ENCODE results near the gene CHST1.

CHST1 gene, protein sequence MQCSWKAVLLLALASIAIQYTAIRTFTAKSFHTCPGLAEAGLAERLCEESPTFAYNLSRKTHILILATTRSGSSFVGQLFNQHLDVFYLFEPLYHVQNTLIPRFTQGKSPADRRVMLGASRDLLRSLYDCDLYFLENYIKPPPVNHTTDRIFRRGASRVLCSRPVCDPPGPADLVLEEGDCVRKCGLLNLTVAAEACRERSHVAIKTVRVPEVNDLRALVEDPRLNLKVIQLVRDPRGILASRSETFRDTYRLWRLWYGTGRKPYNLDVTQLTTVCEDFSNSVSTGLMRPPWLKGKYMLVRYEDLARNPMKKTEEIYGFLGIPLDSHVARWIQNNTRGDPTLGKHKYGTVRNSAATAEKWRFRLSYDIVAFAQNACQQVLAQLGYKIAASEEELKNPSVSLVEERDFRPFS

DNA sequence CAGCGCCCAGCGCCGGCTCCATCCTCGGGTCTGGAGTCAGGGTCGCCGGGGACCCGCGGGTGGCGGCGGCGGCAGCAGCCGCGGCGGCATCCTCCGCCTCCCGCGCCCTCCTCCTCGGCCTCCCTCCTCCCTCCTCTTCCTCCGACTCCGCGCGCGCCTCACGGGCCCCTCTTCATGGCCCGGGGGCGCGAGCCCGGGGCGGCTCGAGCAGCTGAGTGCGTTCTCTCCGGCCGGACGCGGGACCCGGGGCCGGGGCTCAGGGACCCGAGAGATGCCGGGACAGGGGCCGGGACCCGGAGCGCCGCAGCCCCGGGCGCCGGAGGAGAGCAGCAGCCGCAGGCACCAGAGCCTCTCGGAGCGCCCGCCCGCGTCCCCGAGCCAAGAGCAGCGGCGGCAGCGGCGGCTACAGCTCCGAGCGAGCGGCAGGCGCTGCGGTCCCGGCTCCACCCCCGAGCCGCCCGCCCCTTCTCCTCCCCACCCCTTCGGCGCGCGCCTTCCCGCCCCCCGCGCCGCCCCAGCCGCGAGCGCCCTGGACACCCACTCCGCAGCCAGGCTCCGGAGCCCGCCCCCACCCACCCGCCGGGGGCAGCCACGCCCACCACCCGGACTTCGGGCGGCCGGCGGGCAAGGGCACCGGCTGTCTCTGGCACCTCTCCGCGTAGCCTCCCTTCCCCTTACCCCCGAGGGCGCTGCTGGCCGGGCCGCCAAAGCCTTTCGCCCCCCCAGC lies at the start of gene CHST1:
Gene CHST1, minus strand, starts transcription at position 417 of the 727 bp plus-strand sequence. CDS start 14,699 bp downstream, outside the sequence.
- DNase-seq (ENCODE audit: low spot score) = no peak

DNA sequence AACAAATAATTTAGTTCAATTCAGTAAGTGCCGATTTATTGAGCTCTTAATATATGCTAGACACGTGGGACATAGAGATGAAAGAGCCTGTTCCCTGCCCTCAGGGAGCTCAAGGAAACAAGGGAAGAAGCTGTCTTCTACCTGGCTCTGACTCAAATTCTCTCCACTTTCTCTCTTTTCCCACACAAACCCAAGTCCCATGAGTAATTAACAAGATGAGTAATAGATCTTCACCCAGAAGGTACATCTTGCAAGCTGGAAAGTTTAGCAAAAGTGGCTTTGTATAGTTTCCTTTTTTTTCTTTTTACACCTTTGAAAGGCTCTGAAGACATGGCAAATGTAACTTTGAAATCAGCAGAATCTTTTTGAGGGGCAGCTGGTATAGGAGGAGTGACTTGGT lies 48.2 kb upstream of the CHST1 start:
- no peak for DNase-seq (ENCODE audit: low spot score)

DNA sequence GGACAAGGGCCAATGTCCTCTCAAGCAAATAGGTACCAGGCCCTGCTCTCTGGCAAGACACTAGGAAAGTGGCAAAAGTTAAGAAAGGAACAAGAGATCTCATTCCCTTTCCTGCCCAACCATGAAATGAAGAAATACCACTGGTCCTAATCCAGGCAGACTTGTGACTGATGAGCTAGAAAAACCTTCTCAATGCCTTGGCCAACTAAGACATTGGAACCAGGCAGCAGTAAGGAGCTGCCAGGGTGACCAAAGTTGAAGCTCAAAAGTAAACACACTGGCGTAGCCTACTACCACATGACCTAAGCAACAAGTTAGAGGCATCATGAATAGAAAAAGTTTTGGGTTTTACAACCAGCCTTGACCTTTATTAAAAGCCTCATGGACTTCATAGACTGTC lies 45.1 kb upstream of the CHST1 start:
- no peak for DNase-seq (ENCODE audit: low spot score)

DNA sequence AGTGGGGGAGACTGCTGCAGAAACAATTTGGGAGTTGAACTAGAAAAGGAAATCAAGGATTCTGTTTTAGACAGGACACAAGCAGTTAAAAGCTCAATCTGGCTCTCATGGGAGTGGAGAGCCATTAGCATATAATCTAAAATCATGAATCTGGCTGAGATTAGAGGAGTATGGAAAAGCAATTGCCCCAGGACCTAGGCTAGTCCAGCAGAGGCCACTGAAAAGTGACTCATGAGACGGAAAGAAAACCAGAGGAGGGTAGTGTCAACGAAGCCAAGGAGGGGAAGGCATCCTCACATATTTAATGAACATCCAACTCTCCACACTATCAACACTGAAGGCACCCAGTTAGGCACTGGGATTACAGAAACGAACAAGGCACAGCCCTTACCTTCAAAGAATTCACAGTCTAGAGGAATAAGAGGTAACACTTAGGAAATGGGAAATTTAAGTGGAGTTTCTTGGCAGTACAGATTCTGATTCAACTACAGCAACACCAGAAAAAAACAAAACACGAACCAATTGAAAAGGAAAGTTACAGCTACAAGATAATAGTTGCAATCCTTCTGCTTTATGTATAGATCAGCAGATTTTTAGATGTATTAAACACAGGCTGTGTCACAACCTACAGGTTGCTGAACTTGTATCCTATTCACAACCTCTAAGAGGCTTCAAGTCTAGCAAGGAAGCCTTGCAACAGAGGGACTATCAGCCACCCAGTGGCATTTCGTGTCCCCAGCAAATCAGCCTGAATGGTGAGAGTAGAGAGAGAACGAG lies 43.7 kb upstream of the CHST1 start:
- DNase-seq (ENCODE audit: low spot score) = no peak

DNA sequence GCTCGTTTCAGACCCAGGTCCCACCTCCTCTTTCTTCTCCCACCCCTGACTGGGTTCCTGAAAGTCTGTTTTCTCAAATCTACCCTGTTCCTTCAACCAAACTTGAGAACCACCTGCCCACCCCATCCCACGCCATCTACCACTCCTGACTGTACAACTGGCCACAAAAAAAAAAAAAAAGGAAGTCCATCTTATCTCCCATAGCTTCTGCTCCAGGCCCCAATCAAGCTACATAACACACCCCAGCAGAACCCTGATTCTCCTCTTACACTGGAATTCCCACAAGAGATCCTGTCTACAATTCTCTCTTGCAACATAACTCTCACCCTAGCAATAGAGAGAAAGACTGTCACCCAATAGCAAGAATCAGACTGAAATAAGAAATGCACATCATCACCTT lies 39.2 kb upstream of the CHST1 start:
- DNase-seq (ENCODE audit: low spot score) = no peak

DNA sequence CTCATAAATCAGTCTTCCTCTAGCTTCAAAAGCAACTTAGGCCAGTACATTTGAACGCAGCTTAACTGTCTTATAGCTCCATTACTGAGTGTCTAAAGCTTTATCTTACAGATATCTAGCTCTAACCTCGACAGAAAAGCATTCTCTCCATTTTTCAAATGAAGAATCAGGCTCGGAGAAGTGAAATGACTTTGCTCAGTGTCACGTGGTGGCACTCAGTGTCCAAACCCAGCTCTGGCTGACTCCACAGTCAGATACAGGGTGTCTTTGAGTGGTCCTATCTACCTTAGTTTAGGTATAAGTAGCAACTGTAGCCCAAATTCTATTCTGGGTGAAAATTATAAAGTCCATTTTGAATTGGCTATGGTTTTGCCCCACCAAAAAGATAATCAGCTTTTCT lies 38.7 kb upstream of the CHST1 start:
- no peak for DNase-seq (ENCODE audit: low spot score)

DNA sequence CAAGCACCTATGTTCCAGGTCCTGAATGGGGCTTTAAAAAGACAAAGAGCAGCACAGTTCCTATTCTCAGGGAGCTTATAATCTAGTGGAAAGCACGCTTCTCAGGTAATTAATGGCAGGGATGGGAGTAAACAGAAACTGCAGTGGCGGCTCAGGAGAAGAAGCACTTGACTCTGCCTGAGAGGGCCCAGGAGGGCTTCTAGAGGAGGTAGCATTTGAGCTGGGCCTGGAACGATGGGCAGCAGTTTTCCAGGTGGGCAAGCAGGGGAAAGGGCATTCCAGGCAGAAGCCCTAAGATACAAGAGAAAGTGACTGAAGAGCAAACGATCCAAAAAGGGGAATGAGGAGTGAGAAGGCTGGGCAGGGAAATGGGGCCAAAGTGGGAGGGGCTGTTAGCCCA lies 37.1 kb upstream of the CHST1 start:
- no peak for DNase-seq (ENCODE audit: low spot score)

DNA sequence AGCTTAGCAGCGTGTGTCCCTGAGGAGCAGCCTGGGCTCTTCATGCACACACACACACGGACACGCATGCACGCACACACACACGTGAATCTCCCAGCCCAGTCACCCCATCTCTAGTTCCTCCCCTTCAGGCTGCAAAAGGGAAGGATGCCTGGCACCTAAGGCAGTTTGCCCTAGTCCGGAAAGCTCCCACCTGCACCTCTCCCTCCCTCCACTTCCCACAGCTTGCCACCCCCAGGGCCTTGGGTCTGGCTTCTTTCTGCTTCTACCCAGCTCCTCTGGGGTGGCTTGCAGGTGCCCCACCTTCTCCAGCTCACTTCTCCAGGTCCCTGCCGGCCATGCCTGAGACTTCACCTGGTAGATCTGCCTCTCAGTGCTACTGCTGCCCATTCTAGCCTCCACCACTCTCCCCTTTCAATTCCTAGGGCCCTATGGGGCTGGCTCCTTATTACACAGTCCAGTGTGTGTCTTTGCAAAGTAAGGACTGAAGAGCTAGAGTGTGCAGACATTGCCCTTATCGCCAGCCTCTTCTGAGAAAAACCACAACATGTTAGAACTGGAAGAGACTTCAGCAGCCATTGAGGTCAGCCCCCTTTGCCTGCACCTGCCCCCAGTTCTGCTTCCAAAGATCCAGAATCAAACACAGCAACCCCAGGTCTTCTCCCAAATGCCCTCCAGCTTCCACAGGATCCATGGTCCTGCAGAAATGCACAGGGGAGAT lies 33.5 kb upstream of the CHST1 start:
- no peak for DNase-seq (ENCODE audit: low spot score)

DNA sequence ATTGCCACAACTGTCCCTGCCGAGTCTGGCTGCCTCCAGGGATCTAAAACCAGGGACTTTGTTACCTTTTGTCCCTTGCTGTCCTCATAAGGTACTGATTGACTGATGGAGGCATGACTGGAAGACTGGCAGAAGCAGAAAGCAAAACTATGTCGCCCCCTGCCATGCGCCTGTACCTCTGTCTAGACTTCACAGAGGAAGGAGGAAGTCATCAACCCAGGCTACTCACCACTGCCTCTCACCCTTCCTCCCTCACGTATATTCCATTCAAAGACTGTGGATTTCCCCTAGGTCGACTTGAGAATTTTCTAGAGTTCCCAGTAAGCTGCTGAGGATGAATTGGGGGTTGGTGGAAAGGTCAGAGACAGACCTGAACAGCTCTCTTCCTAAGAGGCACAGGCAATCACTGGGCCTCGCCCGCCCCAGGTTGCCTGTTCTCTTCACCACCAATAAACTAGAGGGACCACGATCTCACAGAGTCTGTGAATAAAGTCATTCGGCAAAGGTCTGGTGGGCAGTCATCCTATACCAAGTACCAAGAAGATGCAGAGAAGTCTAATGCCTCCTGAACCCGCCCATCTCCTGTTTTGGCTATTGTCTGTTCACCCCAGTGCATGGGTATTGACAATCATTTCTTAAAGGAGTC lies 27.5 kb upstream of the CHST1 start:
- no peak for DNase-seq (ENCODE audit: low spot score)

DNA sequence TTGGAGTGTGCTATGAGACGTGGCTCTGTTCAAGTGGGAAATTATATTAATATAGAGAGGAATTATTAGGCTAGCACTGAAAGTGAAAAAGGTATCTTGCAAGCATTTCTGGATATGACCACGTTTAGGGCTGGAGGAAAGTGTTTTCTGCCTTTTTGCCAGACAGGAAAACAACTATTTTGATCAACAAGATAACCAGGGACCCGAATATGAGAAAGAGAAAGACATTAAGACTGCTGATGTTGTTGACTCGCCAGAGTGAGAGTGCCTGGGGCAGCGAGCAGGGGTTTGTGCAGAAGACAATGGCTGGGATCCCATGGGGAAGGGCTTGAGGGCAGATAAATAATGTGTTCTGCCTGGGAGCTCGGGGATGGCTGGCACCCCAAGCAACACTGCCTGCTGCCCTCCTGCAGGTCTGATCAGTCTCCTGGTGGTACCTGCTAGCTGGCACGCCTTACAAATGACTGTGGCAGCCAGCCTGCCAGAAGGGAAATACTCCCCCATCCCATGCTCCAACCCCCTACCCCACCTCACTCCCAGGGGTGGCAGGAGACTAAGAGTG lies 23.1 kb upstream of the CHST1 start:
- no peak for DNase-seq (ENCODE audit: low spot score)

DNA sequence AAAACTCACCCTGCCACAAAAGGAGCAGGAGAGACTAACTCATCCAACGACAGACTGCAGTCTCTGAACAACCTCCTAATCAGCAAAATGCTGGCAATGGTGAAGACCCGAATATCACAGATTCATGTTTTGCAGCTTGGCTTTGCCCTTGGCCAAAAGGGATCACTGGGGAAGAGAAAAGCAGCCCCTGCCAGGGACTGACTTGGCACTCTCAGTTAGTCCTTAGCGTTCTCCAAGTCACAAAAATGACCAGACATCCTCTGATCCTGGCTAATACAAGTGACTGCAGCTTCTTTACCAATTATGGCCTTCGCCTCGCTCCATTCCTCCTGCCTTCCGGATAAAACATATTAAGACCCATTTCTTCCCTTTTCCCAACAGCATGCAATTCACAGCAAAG lies 22.4 kb upstream of the CHST1 start:
- no peak for DNase-seq (ENCODE audit: low spot score)

DNA sequence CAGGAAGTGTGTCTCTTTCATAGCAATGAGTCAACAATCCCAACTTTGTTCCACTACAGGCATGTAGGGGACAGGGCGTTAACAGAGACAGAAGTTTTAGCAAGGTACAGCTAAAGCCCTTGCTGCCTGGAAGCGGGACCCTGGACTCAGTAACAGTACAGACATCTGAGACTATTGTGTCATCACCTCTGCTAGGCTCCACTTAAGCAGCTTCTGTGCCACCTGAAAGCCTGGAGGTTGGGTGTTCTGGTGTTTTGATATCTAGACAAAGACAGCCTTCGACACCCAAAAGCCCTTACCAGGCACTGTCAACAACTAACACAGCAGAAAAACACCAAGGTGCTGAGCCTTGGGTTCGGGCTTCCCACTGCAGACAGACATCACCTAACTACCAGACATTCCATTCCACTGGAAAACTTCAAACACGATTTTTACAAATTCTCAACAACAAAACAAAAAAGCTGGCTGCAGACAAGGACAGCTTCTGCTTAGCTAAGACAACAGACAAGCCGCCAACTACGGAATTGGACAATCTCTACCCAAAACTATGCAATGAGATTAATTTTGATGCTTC lies 20.6 kb upstream of the CHST1 start:
- no peak for DNase-seq (ENCODE audit: low spot score)

DNA sequence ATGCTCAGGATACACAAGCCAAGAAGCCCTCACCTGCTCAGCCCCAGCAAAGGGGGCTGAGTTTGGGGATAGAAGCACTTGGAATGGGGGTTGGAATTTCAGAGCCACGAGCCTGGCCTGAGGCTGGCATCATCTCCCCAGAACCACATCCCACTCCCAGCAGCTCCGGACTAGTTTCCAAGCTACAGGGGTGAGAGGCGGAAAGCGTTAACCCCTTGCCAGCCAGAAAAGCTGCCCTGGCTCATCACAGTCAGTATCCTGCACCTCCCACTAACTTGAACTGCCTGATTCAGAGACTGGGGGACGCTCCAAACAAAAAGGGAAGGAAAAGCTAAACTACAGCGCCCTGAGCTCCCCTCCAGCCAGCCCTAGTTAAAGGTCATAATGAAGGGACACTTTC lies 19.0 kb upstream of the CHST1 start:
- DNase-seq (ENCODE audit: low spot score) = no peak

DNA sequence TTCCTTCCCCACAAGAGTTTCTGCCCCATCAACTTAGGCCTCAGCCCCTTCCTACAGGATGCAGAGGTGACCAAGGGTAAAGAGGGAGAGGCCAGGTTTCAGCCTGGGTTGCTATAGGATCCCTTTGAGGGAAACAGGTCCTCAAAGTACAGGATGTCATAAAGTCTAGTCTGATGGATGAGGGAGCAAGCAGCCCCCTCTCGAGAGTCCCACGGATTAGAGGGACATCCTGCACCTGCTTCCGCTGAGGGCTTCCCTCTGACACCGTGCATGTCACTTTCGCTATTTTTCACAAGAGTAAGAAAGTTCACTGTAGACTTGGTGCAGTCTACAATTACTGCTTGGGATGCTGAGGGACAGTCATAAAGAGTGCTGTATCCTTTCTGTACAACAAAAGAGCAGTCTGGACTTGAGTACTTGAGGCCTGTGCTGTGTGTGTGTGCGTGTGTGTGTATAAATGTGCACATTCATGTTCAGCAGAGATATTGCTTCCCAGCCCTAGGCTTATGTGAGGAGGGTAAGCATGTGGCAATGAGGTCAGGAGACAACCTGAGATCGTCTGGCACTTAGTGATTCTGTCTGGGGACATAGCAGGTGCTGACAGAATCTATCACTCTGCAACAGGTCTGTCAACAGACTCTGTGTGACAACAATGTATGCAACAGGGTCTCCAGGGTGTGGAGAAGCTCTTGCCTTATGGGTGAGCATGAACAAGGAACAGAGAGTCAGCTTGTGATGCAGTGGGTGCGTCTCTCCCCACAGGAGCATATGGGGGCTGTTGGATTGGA lies 18.0 kb upstream of the CHST1 start:
- no peak for DNase-seq (ENCODE audit: low spot score)

DNA sequence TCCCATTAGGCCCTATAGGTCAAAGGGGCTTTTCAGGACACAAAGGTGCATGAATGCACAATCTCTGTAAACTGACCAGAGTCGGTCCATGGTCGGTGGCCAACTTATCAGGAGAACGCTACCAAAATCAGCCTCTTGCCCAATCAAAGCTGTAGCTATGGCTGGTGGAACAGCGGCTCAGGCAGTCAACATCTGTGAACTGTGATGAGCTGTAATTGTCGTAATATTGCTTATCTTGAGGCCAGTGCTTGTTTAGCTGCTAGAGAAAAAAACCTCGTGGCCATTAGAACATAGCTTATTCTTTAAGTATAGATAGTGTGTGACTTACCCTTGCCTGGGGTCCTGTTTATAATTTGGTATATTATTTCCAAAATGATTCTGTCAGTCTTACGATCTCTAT lies 14.4 kb upstream of the CHST1 start:
- DNase-seq (ENCODE audit: low spot score) = no peak

DNA sequence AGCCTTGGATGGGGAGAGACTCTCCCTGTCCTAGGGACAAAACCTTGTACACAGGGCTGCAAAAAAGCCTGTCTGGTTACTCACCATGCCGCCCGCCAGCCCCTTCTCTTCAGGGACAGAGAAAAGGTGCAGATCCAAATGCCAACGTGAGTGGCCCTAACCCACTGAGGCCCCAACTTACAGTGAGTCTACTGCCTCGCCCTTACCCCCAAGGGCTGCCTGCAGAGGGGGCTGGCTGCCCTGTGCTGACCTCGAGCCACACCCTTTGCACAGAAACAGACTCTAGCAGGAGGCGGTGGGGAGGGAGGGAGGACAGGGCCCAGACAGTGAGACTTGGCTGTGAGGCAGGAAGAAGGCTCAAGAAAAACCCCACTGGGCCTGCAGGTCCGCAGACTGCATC lies 13.6 kb upstream of the CHST1 start:
- no peak for DNase-seq (ENCODE audit: low spot score)

DNA sequence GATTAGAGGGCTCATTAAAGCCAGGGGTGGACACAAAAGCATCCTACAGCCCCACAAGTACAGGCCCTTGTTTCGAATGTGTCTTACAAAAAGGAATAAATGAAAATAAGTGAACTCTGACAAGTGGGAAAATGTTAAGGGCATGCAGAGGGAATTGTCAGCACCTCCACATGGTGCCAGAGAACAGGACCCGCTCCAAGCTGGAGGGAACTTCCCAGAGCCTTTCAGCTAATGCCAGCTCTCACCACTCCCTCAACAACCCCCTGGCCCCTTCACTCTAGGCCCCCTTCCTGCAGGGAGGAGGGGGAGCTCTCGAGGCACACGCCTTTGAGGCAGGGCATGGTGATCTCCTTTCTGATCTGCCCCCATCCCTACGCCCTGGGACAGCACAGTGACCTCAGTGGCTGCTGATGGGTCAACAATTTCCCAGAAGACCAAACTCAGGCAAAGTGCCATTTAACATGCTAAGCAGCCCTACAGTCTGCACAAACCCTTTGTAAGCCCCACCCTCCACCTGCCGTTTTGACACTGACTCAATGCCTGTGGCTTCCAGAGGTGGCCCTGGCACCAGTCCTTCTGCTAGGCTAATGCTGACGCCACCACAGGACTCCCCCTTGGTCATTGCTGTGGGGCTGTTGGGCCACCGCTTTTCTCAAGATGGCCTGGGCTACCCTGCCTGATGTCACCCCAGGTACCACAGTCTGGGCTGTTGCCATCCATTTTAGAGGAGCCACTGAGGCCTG lies 12.5 kb upstream of the CHST1 start:
- DNase-seq (ENCODE audit: low spot score) = no peak

DNA sequence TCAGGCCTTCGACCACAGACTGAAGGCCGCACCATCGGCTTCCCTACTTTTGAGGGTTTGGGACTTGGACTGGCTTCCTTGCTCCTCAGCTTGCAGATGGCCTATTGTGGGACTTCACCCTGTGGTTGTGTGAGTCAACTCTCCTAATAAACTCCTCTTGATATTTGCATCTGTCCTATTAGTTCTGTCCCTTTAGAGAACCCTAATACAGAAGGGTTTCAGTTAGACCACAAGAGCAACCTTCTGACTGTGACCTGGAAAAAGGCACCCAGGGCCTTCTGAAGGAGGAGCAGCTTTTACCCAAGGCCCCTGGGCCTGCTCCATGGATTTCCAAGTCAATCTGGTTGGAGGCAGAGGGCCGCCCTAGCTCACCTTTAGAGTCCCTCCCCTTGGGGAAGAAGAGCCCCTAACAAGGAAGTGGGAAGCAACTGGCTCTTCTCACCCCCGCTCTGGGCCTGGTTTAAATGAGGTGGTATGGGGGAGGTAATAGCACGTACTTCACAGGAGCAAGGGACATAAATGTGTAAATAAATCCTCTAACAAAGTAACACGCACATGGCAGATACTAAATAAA lies 11.2 kb upstream of the CHST1 start:
- no peak for DNase-seq (ENCODE audit: low spot score)

DNA sequence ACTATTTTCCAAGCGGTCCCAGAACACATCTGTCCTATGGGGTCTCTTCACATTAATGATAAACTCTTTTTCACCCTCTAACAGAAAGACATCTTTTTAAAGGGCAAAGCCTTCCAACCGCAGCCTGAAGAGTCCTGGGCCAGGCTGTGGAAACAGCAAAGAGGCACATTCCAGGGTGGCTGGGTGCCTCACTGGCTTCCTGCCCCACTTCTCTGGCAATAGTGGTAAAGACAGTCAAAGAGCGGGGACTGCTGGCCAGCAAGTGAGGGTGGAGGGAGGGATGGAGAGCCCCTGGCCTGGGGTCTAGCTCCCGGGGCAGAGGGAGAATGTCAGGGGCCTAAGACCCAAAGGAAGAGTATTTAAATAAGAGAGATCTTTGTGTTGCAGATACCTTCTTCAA lies 10.2 kb upstream of the CHST1 start:
- no peak for DNase-seq (ENCODE audit: low spot score)

Data from kidney tubule cell (primary cell).